Activated CD8-positive, alpha-beta memory T cell treated with anti-CD3 and anti-CD28 coated beads for 24 hours (primary cell): Measurements from ENCODE around the gene RGS7BP.

ENCODE experiments used
- DNase-seq: peaks from one replicate; pipeline ENCODE4 v3.0.0-alpha.2; 2020

RGS7BP gene

GRCh38 chr5:64566310-64566916 lies 60.6 kb downstream of the RGS7BP start:
- no peak for DNase-seq

GRCh38 chr5:64569858-64570257 lies 64.0 kb downstream of the RGS7BP start:
- no peak for DNase-seq

DNA sequence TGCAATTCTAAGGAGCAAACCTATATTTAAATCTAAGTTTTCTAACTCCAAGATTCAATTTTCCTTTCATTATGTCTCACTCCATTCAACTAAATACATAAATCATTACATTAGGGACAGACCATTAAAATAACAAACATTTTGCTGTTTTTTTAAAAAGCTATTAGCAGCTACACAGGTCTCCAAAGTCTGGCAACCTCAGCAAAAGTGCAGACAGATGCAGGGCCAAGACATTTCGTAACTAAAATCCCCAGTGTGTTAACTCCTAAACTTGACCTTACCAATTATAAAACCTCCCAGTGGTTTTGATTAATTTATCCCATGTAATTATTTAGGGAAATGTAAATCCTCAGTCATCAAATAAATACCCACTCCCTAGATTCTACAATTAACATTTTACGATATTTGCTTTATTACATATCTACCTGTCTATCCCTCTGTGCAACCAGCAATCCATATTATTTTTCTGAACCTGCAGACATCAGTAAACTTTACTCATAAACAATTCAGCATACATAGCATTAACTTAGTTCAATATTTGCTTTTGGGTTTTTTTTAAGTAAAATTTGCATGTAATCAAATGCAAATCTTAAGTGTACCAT lies 64.7 kb downstream of the RGS7BP start:
- DNase-seq = no peak

DNA sequence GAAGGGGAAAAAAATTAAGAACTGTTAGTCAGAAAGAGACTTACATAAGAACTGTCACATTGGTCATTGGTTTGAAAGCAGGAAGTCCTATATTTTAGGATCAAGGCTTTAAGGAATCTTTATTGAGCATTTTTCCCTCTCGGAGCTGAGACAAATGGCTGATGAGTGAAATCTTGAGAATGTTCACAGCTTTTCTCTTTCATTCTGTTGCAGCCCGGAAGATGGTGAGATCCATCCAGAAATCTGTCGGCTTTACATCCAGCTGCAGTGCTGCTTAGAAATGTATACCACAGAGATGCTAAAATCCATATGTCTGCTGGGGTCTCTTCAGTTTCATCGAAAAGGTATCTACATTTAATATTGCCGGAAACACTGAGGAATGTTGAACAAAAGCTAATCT lies 69.7 kb downstream of the RGS7BP start:
- no peak for DNase-seq

DNA sequence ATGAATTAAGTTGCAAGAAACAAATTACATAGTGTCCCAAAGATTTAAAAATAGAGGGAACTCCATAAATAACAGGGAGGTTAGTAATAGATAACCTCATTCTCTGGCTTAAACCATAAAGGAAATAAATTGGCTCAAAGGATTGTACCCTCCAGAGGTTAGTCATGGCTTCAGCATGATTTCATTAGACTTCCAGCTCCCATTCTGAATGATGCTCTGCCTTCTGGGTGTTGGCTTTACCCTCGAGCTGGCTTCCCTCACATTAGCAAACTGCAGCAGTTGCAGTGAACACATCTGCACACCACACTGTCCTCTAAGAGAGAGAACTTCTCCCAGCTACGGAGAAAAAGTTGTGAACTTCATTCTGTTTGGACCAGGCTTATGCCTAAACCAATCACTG lies 70.4 kb downstream of the RGS7BP start:
- no peak for DNase-seq

DNA sequence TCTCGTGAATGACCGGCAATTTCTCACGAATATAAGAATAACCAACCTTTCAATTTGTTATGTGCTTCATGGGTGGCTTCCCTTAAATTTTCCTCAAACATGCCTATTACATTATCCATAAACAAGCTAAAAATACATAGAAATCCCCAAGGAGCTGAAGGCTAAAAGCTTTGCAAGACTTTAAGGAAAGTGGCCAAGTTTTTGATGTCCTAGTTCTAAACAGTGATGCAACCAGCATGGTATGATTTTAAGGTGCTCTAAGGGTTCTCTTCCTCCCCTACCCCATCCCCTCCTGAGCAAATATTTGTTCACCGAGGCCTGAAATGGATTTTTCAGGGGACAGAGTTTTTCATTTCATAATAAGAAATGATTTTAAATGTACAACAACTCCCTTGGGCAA lies 79.8 kb downstream of the RGS7BP start:
- no peak for DNase-seq

DNA sequence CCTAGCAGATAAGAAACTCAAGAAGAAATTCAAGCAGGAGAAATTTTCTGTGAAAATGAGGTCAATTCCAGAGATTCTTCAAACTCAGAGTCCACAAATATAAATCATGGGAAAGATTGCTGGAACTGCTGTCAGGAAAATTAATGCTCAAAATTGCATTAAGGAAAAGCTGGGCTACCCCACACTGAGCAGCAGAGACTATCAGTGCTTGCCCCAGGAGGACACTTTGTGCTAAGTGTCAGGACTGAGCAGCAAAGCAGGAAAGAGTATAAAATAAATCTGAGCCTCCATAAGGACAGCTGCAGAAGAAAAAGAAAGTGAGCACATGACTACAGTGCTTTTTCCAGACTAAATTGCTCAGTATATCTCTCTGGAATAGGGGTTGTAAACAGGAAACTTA lies 81.6 kb downstream of the RGS7BP start:
- no peak for DNase-seq

DNA sequence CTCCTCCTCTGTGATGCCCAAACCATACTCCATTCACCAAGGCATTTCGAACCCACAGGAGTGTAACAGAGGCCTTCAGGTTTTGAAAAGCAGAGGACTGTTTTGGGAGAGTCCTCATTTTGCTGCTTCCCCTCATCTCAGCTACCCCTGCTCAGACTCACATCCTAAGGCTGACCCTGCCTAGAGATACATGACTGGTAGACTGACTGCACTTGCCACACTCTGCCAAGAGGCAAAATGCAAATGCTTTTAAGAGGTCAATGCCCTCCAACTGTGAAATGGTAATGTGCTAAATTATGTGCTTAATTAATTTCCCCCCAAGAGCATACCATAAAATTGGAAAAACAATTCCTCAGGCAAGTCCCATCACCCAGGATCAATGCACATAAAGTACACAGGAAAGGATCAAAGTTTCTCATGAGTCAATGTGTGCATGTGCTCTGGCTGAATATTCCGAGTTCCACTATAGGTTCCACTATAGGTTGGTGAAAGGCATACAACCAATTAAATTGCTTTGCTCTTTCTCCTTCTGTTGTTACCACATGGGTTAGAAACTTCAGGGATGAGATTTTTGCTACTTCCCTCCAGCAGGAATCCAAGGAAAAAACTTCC lies 87.0 kb downstream of the RGS7BP start:
- DNase-seq = no peak

DNA sequence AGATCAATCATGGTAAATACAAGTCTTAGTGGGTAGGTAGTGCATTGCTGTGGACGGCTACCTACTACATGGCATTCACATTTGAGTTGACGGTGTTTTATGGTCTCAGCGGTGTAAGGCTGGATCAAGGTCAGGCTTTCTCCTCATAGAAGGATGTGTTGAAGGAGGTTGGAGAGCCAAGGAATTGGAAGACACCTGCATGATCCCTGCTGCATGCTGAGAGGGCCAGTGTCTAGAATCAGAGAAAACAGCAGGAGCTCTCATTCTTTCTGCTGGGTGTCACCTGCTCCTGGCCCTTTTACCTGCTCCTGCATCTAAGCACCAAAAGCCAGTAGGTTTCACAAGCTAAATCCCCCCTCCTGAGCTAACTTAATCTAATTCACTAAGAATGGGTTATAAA lies 88.2 kb downstream of the RGS7BP start:
- no peak for DNase-seq

DNA sequence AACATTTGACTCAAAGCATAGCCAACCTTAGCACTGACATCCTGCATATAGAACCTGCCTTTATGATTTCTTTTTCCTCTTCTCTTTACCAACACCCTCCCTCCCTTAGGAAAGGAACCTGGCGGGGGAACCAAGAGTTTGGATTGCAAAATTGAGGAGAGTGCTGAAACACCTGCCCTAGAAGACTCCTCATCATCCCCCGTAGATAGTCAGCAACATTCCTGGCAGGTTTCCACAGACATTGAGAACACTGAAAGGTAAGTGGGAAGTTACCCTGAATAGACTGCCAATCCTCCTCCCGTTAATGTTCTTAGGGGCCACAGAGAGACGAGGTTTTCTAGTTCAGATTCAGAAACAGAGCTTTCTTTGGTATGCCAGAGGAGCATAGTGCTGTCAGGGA lies 88.8 kb downstream of the RGS7BP start:
- DNase-seq = no peak

- no peak for DNase-seq
Observed at GRCh38 chr5:64595031-64595855, 89.4 kb downstream of the RGS7BP start.

- DNase-seq = no peak
Observed at GRCh38 chr5:64599226-64599625, 93.4 kb downstream of the RGS7BP start.

- DNase-seq = no peak
Observed at GRCh38 chr5:64603676-64604075, 97.9 kb downstream of the RGS7BP start.

GRCh38 chr5:64606926-64607325 lies 101.1 kb downstream of the RGS7BP start:
- no peak for DNase-seq

GRCh38 chr5:64612344-64612961 lies 106.6 kb downstream of the RGS7BP start:
- DNase-seq = no peak

GRCh38 chr5:64615895-64616294 lies 110.1 kb downstream of the RGS7BP start:
- DNase-seq = no peak

DNA sequence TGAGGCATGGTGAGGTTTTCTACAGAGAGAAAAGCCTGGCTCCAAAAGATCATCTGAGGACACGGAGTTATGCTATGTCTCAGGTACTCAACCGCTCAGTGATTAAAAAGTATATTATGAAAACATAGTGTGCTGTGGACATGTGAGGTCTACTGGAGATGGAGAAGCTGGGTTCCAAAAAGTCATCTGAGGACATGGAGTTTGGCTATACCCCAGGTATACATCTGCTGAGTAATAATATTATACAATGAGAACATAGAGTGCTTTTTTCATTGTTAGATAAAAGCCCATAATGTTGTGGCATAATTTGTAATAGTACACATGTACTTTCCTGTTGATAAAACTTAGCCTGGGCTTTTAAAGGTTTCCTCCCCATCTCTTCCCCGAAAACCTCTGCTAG lies 113.8 kb downstream of the RGS7BP start:
- DNase-seq = no peak

GRCh38 chr5:64622991-64623390 lies 117.2 kb downstream of the RGS7BP start:
- DNase-seq = no peak

DNA sequence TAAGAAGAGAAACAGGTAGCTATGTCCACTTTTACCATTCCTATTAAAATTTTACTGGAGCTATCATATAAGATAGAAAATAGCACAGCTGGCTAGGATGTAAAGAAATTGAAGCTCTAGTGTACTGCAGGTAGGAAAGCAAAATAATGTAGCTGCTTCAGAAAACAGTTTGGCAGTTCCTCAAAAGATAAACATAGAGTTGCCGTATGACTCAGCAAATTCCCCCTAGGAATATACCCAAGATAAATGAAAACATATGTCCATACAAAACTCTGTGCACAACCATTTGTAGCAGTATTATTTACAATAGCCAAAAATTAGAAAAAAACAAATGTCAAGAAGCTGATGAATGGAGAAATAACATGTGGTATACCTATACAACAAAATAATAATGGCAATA lies 119.9 kb downstream of the RGS7BP start:
- no peak for DNase-seq

DNA sequence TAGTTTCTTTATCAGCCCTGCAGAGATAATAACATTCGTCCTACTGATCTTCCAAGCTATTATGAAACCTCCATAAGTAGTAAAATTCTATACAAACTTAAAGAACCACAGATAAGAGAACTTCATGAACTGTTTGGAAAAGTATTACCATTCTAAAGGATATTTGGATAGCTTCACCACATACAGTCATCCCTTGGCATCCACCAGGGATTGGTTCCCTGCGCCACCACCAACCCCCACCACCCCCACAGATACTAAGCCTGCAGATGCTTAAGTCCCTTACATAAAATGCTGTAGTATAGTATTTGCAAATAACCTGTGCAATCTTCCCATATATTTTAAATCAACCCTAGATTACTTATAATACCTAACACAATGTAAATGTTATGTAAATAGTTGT lies 123.1 kb downstream of the RGS7BP start:
- no peak for DNase-seq

DNA sequence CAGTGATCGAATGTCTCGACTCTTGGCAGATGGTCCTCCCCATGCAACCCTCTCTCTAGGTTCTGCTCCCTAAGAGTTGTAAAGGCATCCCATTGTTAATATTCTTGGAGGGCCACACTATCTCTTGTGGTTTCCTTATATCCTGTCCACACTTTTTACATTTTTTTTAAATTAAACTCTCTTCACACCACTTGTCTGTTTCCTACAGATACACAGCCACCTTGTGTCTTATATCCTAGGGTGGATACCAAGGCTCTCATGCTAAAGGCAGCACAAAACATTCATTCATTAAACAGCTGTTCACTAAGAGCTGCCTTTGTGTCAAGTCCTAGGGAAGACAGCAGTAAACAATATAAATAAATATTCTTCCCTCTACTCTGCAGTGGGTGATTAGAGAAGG lies 124.0 kb downstream of the RGS7BP start:
- DNase-seq = no peak

GRCh38 chr5:64632251-64632650 lies 126.4 kb downstream of the RGS7BP start:
- no peak for DNase-seq

DNA sequence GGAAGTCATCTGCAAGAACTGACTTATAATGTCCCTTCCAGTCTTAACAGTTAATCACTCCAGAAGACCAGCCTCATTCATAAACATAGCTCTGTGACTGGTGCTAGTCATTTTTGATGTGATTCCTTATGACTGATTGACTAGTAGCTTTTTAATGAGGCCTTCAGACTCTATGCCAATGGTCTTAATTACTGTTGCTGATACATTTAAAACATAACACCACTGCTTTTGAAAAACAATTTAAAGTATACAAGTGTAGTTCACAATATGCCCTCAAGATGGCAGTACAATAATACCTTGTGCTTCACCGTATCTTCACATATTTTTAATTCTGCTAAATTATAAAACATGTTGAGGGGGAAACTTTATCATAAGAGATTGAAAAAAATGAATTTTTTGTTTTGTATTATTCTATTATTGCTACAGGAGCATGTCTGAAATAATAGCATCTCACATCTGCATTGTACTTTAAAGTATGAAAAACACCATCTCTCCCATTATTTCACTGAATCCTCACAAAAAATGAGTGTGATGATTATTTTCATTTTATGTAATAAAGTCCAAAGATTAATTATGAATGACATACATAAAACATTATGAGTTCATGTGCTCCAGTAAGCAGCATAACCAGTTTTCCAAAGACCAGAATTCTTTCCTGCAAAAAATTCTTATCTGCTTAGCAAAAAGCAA lies 129.3 kb downstream of the RGS7BP start:
- DNase-seq = no peak
